ENCODE measurements around the gene REXO1. TPM values are rescaled to one million over a fixed set of nuclear protein-coding genes. Genes with fewer than 3 reads are reported as not detected.

The REXO1 gene
- polyA plus RNA-seq, 1 experiment: 5.4 TPM

GRCh38 chr19:1833540-1833939 lies 14.7 kb downstream of the REXO1 start:
- CTCF ChIA-PET: interaction anchor here (0.7 kb wide), 1 partner anchor 161 kb away, joined by 7 read pairs; no protein-coding TSS in a partner anchor
- H3K27ac ChIP-seq (ENCODE audit: low read depth, low read length): no peak overlapping the region
- DNase-seq (ENCODE audit: low read depth, low spot score): no peak
- H3K9me3 ChIP-seq (ENCODE audit: control insufficient read depth, insufficient read depth, low read length): peaks cover 4% of the 10 kb centered on the region; the same call in 1 of the 2 replicates
- POLR2A ChIA-PET: no interaction called here
- no peak overlapping the region for H3K4me3 ChIP-seq (ENCODE audit: low read depth, low read length)
- no peak for TF ChIP-seq CTCF (IDR thresholded peaks at IDR 0.05; ENCODE audit: low read depth, low read length)
- no peaks in the 10 kb centered on the region for H3K27me3 ChIP-seq (ENCODE audit: control insufficient read depth, insufficient read depth, low read length)

- Histone ChIP-seq H3K9me3 (ENCODE audit: control insufficient read depth, insufficient read depth, low read length) (peaks cover 4% of the 10 kb centered on the region; the same call in 1 of the 2 replicates), H3K27ac (ENCODE audit: low read depth, low read length) (no peak overlapping the region), H3K4me3 (ENCODE audit: low read depth, low read length) (no peak overlapping the region), H3K27me3 (ENCODE audit: control insufficient read depth, insufficient read depth, low read length) (no peaks in the 10 kb centered on the region)
- ChIA-PET POLR2A (interaction anchor here (0.7 kb wide), 1 partner anchor 44 kb away, joined by 12 read pairs; no protein-coding TSS in a partner anchor), CTCF (no interaction called here)
- no peak for DNase-seq (ENCODE audit: low read depth, low spot score)
- no peak for TF ChIP-seq CTCF (IDR thresholded peaks at IDR 0.05; ENCODE audit: low read depth, low read length)
These were observed 16.1 kb downstream of the REXO1 start for GRCh38 chr19:1832046-1832663.

GRCh38 chr19:1830978-1831377 lies 17.3 kb downstream of the REXO1 start:
- DNase-seq (ENCODE audit: low read depth, low spot score): no peak
- Histone ChIP-seq H3K4me3 (ENCODE audit: low read depth, low read length) (no peak overlapping the region), H3K9me3 (ENCODE audit: control insufficient read depth, insufficient read depth, low read length) (peaks cover 4% of the 10 kb centered on the region; the same call in 1 of the 2 replicates), H3K27me3 (ENCODE audit: control insufficient read depth, insufficient read depth, low read length) (no peaks in the 10 kb centered on the region), H3K27ac (ENCODE audit: low read depth, low read length) (no peak overlapping the region)
- no peak for TF ChIP-seq CTCF (IDR thresholded peaks at IDR 0.05; ENCODE audit: low read depth, low read length)
- POLR2A ChIA-PET: interaction anchor here (0.6 kb wide), 1 partner anchor 71 kb away, joined by 3 read pairs; no protein-coding TSS in a partner anchor
- CTCF ChIA-PET: no interaction called here

- ChIA-PET POLR2A (interaction anchor here (0.6 kb wide), 1 partner anchor 71 kb away, joined by 3 read pairs; no protein-coding TSS in a partner anchor), CTCF (no interaction called here)
- Histone ChIP-seq H3K27ac (ENCODE audit: low read depth, low read length) (no peak overlapping the region), H3K4me3 (ENCODE audit: low read depth, low read length) (no peak overlapping the region), H3K27me3 (ENCODE audit: control insufficient read depth, insufficient read depth, low read length) (no peaks in the 10 kb centered on the region), H3K9me3 (ENCODE audit: control insufficient read depth, insufficient read depth, low read length) (peaks cover 4% of the 10 kb centered on the region; the same call in 1 of the 2 replicates)
- TF ChIP-seq CTCF (IDR thresholded peaks at IDR 0.05; ENCODE audit: low read depth, low read length): no peak
- no peak for DNase-seq (ENCODE audit: low read depth, low spot score)
These were observed 17.7 kb downstream of the REXO1 start for GRCh38 chr19:1830568-1830967.

- H3K9me3 ChIP-seq (ENCODE audit: control insufficient read depth, insufficient read depth, low read length): peaks cover 4% of the 10 kb centered on the region; the same call in 1 of the 2 replicates
- CTCF ChIA-PET: interaction anchor here (1.1 to 5.4 kb wide), 2 partner anchors 7 to 20 kb away, joined by 5 to 68 read pairs; no protein-coding TSS in a partner anchor
- H3K27me3 ChIP-seq (ENCODE audit: control insufficient read depth, insufficient read depth, low read length): no peaks in the 10 kb centered on the region
- H3K4me3 ChIP-seq (ENCODE audit: low read depth, low read length): no peak overlapping the region
- DNase-seq (ENCODE audit: low read depth, low spot score): no peak
- no peak overlapping the region for H3K27ac ChIP-seq (ENCODE audit: low read depth, low read length)
- no peak for TF ChIP-seq CTCF (IDR thresholded peaks at IDR 0.05; ENCODE audit: low read depth, low read length)
- POLR2A ChIA-PET: no interaction called here
These were observed 18.3 kb downstream of the REXO1 start for GRCh38 chr19:1829958-1830357.
